GM10248 (cell line): ENCODE measurements around the gene SGSH.

ENCODE experiments used
- CTCF ChIA-PET: fragments of 300-600 bp; sonication (Branson Sonifier 250); formaldehyde crosslinking; extraction: SDS; loops from one replicate; lab custom pipeline; 2021; ENCODE audit warnings: antibody characterized with exemption; lab: Yijun Ruan, JAX
- POLR2A ChIA-PET: fragments of 350-650 bp; sonication (Branson Sonifier 250); formaldehyde crosslinking; extraction: SDS; loops from one replicate; lab custom pipeline; 2020; ENCODE audit warnings: antibody characterized with exemption; lab: Yijun Ruan, JAX
- DNase-seq: peaks from one replicate; pipeline ENCODE4 v3.0.0; 2012; ENCODE audit errors: extremely low spot score
- TF ChIP-seq, protein P1 (sequence below): IDR thresholded peaks from 2 replicates; pipeline ENCODE4 v1.5.1; 2012; ENCODE audit warnings: mild to moderate bottlenecking, low read depth; ENCODE audit errors: extremely low read depth, missing control alignments, control extremely low read depth

Gene SGSH

DNA sequence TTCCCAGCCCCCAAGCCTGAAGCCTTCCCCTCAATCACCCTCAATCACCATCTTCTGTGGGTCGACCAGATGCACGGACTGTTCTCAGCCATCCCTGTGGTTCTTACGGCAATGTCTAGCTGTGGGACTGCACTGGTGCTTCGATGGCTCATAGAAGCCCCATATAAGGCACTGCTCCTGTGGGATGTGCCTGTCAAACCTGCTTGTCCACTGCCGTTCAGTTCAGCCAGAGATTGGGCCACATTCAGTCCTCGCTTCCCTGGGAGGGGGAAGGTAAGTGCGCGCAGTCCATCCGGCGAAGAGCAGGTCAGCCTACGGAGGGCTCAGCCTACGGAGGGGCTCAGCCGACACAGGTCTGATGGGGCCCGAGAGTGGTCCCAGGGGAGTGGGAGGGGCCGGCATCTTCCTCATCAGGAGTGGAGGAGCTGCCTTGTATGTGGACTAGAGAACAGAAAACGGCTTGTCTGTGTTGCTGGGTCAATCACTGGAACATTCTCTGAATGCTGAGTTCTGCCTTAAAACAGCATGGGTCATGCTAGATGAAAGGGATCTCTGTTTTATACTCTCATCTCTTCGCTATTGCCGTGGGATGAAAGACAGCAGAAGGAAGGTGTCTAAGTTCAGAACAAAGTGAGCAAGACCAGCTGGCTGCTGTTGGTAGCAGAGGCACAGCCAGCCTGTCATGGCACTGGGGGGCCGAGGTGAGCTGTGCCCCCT is 50.2 kb downstream of the SGSH start, which contains the start of gene CARD14:
TSS of gene CARD14 (plus strand) at position 247 of the 717 bp plus-strand sequence. CDS start 11,409 bp downstream, outside the sequence.
- DNase-seq: no peak
- ChIA-PET POLR2A (no interaction called here), CTCF (no interaction called here)
- TF ChIP-seq, protein P1, sequence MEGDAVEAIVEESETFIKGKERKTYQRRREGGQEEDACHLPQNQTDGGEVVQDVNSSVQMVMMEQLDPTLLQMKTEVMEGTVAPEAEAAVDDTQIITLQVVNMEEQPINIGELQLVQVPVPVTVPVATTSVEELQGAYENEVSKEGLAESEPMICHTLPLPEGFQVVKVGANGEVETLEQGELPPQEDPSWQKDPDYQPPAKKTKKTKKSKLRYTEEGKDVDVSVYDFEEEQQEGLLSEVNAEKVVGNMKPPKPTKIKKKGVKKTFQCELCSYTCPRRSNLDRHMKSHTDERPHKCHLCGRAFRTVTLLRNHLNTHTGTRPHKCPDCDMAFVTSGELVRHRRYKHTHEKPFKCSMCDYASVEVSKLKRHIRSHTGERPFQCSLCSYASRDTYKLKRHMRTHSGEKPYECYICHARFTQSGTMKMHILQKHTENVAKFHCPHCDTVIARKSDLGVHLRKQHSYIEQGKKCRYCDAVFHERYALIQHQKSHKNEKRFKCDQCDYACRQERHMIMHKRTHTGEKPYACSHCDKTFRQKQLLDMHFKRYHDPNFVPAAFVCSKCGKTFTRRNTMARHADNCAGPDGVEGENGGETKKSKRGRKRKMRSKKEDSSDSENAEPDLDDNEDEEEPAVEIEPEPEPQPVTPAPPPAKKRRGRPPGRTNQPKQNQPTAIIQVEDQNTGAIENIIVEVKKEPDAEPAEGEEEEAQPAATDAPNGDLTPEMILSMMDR: no peak

DNA sequence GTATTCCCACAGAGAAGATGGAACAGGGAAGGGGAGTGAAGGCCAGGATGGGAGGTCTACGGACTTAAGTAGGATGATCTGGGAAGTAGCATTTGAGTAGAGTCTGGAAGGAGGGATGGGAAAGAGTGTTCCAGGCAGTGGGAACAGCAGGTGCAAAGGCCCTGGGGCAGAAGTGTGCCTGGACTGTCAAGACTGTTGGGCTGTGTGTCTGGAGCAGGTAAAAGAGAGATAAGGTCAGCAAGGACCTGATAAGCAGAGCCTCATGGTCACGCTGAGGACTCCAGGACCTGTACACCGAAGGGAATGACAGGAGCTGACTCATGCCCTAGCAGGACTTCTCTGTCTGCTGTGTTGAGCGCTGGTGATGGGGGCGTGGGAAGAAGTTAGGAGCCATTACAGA is 51.0 kb downstream of the SGSH start:
- ChIA-PET POLR2A (no interaction called here), CTCF (no interaction called here)
- no peak for DNase-seq
- TF ChIP-seq, protein P1: no peak

DNA sequence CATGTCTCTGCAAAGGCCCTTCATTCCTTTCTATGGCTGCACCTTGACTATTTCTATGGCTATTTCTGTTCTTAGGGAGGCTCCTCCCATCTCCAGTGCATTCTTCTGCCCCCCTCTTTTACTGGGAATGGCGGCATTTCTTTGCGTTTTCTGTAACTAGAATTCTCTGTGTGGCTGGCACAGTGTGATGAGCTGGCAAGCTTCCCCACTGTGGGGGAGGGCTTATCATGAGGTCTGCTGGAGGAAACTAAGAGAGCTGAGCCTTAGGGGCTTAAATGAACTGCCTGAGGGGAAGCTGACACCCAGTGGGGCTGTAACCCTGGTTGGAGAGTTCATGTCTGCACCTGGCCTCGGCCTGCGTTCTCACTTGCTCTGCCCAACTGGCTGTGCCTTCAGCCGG is 51.8 kb downstream of the SGSH start:
- ChIA-PET CTCF (interaction anchor here (1.3 kb wide), 1 partner anchor 28 kb away, joined by 5 read pairs; no protein-coding TSS in a partner anchor), POLR2A (no interaction called here)

DNA sequence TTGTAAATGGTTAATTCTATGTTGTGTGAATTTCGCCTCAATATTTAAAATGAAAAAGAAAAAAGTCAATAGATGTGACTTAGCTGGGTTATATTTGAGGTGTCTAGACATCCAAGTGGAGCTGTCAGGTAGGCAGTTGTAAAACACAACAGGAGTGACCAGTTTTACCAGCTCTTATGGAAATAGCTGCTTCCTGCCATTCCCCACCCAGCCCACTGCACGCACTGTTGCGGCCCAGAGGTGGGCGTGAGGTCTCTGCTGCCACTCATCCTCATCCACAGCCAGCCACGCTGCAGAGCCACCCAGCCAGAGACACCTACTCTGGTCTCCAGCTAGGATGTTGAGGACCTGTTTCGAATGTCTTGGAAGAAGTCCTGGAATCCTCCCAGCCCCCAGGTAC is 53.7 kb downstream of the SGSH start:
- TF ChIP-seq, protein P1: no peak
- DNase-seq: no peak
- ChIA-PET POLR2A (interaction anchor here (0.7 kb wide), 2 partner anchors 41 to 98 kb away, joined by 3 to 4 read pairs; no protein-coding TSS in a partner anchor), CTCF (no interaction called here)

More for the DNA sequence above, 51.8 kb downstream of the SGSH start:
- TF ChIP-seq, protein P1: no peak
- no peak for DNase-seq

DNA sequence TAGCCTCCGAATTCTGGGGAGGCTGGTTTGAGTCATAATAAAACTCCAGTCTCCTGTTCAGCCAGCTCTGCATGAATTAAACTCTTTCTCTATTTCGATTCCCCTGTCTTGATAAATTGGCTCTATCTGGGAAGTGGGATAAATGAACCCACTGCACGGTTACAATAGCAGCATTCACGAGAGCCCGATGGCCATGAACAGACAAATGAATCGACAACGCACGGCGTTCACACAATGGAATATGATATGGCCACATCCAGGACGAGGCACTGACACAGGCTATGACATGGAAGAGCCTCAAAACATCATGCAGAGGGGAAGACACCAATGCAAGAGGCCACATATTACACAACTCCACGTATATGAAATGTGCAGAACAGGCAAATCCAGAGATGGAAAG is 55.9 kb downstream of the SGSH start:
- DNase-seq: no peak
- CTCF ChIA-PET: interaction anchor here (1.3 to 1.9 kb wide), 2 partner anchors 8 to 31 kb away, joined by 3 to 6 read pairs; no protein-coding TSS in a partner anchor
- POLR2A ChIA-PET: interaction anchor here (1.4 kb wide), 1 partner anchor 18 kb away, joined by 4 read pairs; no protein-coding TSS in a partner anchor
- TF ChIP-seq, protein P1: no peak

DNA sequence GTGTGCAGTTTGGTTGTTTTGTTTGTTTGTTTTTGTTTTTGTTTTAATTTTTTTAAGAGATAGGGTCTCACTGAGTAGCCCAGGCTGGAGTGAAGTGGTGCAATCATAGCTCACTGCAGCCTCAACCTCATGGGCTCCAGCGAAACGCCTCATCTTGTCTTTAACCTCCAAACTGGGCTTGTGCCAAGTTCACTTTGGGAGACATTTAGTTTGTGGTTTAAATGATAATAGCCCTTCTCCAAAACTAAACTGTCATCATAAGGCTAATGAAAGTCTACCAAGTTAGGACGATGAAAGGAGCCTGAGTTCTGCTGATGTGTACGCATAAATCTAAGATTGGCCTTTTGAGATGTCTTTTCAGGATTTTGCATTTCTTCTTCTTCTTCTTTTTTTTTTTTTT is 56.8 kb downstream of the SGSH start:
- TF ChIP-seq, protein P1: no peak
- POLR2A ChIA-PET: interaction anchor here (0.6 to 1.4 kb wide), 2 partner anchors 15 to 18 kb away, joined by 4 to 5 read pairs; no protein-coding TSS in a partner anchor
- CTCF ChIA-PET: interaction anchor here (1.4 to 1.9 kb wide), 2 partner anchors 9 to 32 kb away, joined by 6 read pairs; no protein-coding TSS in a partner anchor
- no peak for DNase-seq
